ENCODE measurements around the gene INPP5E.

Gene INPP5E

DNA sequence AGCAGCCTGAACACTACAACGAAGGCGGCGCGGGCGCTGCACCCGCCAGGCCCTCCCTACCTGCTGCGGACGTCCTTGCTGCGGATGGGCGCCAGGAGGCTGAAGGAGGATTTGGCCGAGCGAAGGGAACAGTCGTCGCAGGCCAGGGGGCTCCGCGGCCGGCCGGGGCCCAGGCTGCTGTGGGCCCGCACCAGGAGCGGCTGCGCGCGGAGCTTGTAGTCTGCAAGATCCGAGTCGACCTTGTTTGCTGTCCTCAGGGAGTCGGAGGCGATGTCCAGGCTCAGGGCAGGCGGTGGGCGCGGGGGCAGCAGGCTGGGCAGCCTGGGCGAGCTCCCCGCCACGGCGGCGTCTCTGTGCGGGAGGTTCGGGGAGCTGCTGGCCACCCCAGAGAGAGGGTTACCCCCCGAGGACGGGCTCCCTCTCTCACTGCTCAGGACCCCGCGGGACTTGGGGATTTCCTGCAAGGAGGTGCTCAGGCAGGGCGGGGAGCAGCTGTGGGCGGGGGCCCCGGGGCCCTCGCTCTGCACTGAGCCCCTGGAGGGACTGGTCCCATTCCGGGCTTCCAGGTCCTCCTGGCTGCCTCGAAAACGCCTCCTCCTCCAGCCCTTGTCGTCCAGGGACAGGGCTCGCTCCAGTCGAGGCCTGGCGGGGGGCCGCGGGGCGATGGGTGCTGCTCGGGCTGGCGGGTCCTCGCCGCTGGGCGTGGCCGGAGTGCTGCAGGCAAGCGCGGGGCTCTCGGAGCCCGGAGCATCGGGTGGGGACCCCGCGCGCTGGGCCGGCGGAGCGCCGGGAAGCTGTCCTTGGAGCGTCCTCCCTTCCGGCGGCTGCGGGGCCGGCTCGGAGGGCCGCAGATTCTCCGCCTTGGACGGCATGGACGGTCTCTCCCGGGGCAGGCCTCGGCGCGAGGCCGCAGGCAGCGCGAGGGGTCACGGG, 831 bp downstream of the INPP5E start (continued):
- TF ChIP-seq, protein P1, sequence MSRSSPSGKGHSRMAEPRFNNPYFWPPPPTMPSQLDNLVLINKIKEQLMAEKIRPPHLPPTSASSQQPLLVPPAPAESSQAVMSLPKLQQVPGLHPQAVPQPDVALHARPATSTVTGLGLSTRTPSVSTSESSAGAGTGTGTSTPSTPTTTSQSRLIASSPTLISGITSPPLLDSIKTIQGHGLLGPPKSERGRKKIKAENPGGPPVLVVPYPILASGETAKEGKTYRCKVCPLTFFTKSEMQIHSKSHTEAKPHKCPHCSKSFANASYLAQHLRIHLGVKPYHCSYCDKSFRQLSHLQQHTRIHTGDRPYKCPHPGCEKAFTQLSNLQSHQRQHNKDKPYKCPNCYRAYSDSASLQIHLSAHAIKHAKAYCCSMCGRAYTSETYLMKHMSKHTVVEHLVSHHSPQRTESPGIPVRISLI (tag by site-specific recombination; IDR thresholded peaks at IDR 0.05): no peak
- TF ChIP-seq, protein P2, sequence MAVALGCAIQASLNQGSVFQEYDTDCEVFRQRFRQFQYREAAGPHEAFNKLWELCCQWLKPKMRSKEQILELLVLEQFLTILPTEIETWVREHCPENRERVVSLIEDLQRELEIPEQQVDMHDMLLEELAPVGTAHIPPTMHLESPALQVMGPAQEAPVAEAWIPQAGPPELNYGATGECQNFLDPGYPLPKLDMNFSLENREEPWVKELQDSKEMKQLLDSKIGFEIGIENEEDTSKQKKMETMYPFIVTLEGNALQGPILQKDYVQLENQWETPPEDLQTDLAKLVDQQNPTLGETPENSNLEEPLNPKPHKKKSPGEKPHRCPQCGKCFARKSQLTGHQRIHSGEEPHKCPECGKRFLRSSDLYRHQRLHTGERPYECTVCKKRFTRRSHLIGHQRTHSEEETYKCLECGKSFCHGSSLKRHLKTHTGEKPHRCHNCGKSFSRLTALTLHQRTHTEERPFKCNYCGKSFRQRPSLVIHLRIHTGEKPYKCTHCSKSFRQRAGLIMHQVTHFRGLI (tag by site-specific recombination; IDR thresholded peaks at IDR 0.05): peak; percentile 94
- TF ChIP-seq ZNF274 (IDR thresholded peaks at IDR 0.05; ENCODE audit: low read length) (no peak), ZNF274 (tag by site-specific recombination; IDR thresholded peaks at IDR 0.05; ENCODE audit: borderline replicate concordance) (no peak), BCL11A (tag by site-specific recombination; IDR thresholded peaks at IDR 0.05; ENCODE audit: low read depth) (no peak), ZNF530 (tag by site-specific recombination; IDR thresholded peaks at IDR 0.05; ENCODE audit: low read depth) (no peak), ZNF37A (tag by site-specific recombination; IDR thresholded peaks at IDR 0.05) (no peak), ZNF324 (tag by site-specific recombination; IDR thresholded peaks at IDR 0.05) (no peak), ZNF211 (tag by site-specific recombination; IDR thresholded peaks at IDR 0.05; ENCODE audit: low read depth) (no peak), ZNF768 (tag by site-specific recombination; IDR thresholded peaks at IDR 0.05) (no peak), ZNF623 (tag by site-specific recombination; IDR thresholded peaks at IDR 0.05) (no peak), SP3 (tag by site-specific recombination; IDR thresholded peaks at IDR 0.05) (peak; percentile 49; the same call in 1 of the 2 replicates), ZNF555 (tag by site-specific recombination; conservative IDR thresholded peaks at IDR 0.05) (no peak), ZNF433 (tag by site-specific recombination; IDR thresholded peaks at IDR 0.05; ENCODE audit: low read depth) (no peak), ZNF157 (tag by site-specific recombination; IDR thresholded peaks at IDR 0.05) (no peak), ZNF350 (tag by site-specific recombination; IDR thresholded peaks at IDR 0.05) (no peak), GLI2 (tag by site-specific recombination; IDR thresholded peaks at IDR 0.05; ENCODE audit: borderline replicate concordance, low read depth) (no peak)
- TF ChIP-seq, protein P3, sequence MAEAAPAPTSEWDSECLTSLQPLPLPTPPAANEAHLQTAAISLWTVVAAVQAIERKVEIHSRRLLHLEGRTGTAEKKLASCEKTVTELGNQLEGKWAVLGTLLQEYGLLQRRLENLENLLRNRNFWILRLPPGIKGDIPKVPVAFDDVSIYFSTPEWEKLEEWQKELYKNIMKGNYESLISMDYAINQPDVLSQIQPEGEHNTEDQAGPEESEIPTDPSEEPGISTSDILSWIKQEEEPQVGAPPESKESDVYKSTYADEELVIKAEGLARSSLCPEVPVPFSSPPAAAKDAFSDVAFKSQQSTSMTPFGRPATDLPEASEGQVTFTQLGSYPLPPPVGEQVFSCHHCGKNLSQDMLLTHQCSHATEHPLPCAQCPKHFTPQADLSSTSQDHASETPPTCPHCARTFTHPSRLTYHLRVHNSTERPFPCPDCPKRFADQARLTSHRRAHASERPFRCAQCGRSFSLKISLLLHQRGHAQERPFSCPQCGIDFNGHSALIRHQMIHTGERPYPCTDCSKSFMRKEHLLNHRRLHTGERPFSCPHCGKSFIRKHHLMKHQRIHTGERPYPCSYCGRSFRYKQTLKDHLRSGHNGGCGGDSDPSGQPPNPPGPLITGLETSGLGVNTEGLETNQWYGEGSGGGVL (tag by site-specific recombination; IDR thresholded peaks at IDR 0.05): no peak
- TF ChIP-seq, protein P4, sequence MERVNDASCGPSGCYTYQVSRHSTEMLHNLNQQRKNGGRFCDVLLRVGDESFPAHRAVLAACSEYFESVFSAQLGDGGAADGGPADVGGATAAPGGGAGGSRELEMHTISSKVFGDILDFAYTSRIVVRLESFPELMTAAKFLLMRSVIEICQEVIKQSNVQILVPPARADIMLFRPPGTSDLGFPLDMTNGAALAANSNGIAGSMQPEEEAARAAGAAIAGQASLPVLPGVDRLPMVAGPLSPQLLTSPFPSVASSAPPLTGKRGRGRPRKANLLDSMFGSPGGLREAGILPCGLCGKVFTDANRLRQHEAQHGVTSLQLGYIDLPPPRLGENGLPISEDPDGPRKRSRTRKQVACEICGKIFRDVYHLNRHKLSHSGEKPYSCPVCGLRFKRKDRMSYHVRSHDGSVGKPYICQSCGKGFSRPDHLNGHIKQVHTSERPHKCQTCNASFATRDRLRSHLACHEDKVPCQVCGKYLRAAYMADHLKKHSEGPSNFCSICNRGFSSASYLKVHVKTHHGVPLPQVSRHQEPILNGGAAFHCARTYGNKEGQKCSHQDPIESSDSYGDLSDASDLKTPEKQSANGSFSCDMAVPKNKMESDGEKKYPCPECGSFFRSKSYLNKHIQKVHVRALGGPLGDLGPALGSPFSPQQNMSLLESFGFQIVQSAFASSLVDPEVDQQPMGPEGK (tag by site-specific recombination; IDR thresholded peaks at IDR 0.05): peak; percentile 69
- TF ChIP-seq, protein P5, sequence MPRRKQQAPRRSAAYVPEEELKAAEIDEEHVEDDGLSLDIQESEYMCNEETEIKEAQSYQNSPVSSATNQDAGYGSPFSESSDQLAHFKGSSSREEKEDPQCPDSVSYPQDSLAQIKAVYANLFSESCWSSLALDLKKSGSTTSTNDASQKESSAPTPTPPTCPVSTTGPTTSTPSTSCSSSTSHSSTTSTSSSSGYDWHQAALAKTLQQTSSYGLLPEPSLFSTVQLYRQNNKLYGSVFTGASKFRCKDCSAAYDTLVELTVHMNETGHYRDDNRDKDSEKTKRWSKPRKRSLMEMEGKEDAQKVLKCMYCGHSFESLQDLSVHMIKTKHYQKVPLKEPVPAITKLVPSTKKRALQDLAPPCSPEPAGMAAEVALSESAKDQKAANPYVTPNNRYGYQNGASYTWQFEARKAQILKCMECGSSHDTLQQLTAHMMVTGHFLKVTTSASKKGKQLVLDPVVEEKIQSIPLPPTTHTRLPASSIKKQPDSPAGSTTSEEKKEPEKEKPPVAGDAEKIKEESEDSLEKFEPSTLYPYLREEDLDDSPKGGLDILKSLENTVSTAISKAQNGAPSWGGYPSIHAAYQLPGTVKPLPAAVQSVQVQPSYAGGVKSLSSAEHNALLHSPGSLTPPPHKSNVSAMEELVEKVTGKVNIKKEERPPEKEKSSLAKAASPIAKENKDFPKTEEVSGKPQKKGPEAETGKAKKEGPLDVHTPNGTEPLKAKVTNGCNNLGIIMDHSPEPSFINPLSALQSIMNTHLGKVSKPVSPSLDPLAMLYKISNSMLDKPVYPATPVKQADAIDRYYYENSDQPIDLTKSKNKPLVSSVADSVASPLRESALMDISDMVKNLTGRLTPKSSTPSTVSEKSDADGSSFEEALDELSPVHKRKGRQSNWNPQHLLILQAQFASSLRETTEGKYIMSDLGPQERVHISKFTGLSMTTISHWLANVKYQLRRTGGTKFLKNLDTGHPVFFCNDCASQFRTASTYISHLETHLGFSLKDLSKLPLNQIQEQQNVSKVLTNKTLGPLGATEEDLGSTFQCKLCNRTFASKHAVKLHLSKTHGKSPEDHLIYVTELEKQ (tag by site-specific recombination; IDR thresholded peaks at IDR 0.05; ENCODE audit: borderline replicate concordance): no peak
- TF ChIP-seq, protein P6, sequence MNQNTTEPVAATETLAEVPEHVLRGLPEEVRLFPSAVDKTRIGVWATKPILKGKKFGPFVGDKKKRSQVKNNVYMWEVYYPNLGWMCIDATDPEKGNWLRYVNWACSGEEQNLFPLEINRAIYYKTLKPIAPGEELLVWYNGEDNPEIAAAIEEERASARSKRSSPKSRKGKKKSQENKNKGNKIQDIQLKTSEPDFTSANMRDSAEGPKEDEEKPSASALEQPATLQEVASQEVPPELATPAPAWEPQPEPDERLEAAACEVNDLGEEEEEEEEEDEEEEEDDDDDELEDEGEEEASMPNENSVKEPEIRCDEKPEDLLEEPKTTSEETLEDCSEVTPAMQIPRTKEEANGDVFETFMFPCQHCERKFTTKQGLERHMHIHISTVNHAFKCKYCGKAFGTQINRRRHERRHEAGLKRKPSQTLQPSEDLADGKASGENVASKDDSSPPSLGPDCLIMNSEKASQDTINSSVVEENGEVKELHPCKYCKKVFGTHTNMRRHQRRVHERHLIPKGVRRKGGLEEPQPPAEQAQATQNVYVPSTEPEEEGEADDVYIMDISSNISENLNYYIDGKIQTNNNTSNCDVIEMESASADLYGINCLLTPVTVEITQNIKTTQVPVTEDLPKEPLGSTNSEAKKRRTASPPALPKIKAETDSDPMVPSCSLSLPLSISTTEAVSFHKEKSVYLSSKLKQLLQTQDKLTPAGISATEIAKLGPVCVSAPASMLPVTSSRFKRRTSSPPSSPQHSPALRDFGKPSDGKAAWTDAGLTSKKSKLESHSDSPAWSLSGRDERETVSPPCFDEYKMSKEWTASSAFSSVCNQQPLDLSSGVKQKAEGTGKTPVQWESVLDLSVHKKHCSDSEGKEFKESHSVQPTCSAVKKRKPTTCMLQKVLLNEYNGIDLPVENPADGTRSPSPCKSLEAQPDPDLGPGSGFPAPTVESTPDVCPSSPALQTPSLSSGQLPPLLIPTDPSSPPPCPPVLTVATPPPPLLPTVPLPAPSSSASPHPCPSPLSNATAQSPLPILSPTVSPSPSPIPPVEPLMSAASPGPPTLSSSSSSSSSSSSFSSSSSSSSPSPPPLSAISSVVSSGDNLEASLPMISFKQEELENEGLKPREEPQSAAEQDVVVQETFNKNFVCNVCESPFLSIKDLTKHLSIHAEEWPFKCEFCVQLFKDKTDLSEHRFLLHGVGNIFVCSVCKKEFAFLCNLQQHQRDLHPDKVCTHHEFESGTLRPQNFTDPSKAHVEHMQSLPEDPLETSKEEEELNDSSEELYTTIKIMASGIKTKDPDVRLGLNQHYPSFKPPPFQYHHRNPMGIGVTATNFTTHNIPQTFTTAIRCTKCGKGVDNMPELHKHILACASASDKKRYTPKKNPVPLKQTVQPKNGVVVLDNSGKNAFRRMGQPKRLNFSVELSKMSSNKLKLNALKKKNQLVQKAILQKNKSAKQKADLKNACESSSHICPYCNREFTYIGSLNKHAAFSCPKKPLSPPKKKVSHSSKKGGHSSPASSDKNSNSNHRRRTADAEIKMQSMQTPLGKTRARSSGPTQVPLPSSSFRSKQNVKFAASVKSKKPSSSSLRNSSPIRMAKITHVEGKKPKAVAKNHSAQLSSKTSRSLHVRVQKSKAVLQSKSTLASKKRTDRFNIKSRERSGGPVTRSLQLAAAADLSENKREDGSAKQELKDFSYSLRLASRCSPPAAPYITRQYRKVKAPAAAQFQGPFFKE (tag by site-specific recombination; IDR thresholded peaks at IDR 0.05; ENCODE audit: borderline replicate concordance): no peak

All from HEK293 (cell line).